GM19463 (cell line): ENCODE measurements around the gene ABCE1.

Experiments used
- ATAC-seq: cut with Tn5 transposase; IDR thresholded peaks from one replicate; pipeline ENCODE4 v1.9.1; 2021; ENCODE audit warnings: mild to moderate bottlenecking, moderate library complexity; ENCODE audit not compliant: unreplicated experiment

The ABCE1 gene

DNA sequence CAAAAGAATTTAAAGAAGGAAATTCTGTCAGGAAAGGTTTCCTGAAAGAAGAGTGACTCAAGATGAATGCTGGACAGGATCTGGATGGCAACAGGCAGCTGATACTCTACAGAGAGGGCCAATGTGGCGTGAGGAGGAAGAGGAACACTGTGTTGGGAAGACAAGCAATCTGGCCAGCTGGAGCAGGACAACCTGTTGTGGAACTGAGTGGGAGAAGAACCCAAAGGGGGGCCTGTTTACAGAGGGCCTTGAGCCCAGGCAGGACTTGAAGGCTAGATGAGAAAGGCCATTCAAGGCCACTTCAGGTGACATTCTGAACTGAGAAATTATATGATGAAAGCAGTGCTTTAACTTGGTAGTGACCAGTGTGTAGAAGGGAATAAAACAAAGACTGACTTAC is 73.8 kb downstream of the ABCE1 start:
- no peak for ATAC-seq

DNA sequence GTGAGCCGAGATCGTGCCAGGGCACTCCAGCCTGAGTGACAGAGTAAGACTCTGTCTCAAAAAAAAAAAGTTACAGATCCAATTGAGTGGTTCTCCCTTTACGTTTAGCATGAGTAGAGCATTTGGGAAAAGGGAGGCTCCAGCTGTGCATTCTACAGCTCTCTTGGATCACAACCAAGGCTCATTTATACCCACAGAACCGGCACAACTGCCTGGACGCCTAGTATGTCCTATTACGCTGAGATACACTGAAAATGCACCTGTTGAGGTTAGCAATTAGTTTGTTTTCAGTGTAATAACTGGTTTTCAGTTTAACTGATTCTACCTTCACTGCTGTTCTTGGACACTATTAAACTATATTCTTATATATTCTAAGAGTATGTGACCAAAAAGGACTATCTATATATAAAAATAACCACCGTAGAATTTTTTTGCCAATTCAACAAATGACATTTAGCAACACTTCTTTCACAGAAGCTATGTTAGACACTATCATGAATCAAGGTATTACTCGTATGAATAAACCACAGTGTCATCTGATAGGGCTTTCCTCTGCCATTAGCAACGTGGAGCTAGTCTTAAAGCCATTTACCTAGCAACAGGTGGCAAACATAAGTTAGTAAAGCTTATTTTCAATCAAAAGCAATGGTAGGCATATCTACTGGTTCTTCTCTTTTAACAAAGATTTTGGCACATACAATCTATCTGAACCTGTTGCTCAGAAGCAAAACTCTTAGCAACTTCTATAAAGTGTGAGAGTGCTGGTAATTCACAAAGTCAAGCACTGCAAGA is 78.7 kb downstream of the ABCE1 start:
- ATAC-seq: no peak

GRCh38 chr4:145177511-145177905 is 79.4 kb downstream of the ABCE1 start:
- ATAC-seq: no peak

DNA sequence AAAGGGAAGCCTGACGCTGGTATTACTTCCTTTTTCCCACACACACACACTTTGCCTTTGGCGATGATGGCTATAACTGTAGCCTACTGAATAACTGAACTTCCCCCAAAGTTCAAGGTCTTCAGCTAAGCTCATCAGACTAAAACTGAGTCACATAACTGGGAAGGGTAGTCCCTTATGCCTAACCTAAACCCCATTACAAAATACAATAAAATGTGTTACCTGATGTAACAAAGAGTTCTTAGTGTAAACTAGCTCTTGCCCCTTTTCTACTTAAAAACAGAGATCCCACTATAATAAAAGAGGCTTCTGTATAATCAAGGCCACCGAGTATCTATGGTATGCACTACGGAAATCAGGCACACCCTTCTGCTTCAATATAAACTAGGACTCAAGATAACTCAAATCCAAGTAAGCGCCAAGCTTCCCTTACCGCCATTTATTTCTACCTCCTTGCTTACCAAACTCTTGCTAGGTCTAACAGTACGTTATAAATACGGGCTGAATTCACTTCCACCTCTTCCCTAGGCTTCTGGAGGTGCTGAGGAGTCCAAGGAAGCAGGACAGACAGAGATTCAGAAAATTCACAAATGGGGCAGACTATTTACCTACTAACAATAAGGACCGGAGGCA is 79.9 kb downstream of the ABCE1 start:
- ATAC-seq: no peak

- ATAC-seq: no peak
Observed at GRCh38 chr4:145178740-145179280, 80.7 kb downstream of the ABCE1 start.
